ENCODE results near the gene SGCE. TPM values are rescaled to one million over a fixed set of nuclear protein-coding genes. Genes with fewer than 3 reads are reported as not detected.
"Not testable (repeated sequence)": the region's sequence is repeated elsewhere in the genome, so short reads cannot be mapped to it uniquely, and the experiment has no call there.

Gene SGCE
- 100 to 1,000 TPM in 3 of 4 donors, 10 to 100 TPM in 1; 51.4 to 130 (median 115) TPM for total RNA-seq

GRCh38 chr7:94655848-94656657 lies at the start of gene SGCE:
Gene SGCE (minus strand): TSS chr7:94656133. CDS start chr7:94656098, 35 bp downstream.
- peak; percentile 48 for ATAC-seq (ENCODE audit: low FRiP score)

GRCh38 chr7:94705155-94706021 lies 49.5 kb upstream of the SGCE start:
- ATAC-seq (ENCODE audit: low FRiP score): not testable (repeated sequence)

More at GRCh38 chr7:94655848-94656657, at the start of gene SGCE:
- peak; percentile 33 for DNase-seq (ENCODE audit: low spot score)
- TF ChIP-seq CTCF (IDR thresholded peaks at IDR 0.05): no peak

GRCh38 chr7:94701555-94701973 lies 45.6 kb upstream of the SGCE start:
- DNase-seq (ENCODE audit: low spot score) (no peak), ATAC-seq (ENCODE audit: low FRiP score) (no peak)
- TF ChIP-seq CTCF (IDR thresholded peaks at IDR 0.05): no peak

More at GRCh38 chr7:94705155-94706021, 49.5 kb upstream of the SGCE start:
- DNase-seq (ENCODE audit: low spot score): not testable (repeated sequence)

GRCh38 chr7:94700926-94701554 lies 45.1 kb upstream of the SGCE start:
- TF ChIP-seq CTCF (IDR thresholded peaks at IDR 0.05): no peak
- no peak for DNase-seq (ENCODE audit: low spot score)
- ATAC-seq (ENCODE audit: low FRiP score): no peak

- no peak for TF ChIP-seq CTCF (IDR thresholded peaks at IDR 0.05)
- no peak for DNase-seq (ENCODE audit: low spot score)
- ATAC-seq (ENCODE audit: low FRiP score): peak; percentile 58
These were observed 42.3 kb upstream of the SGCE start for GRCh38 chr7:94698275-94698674.

GRCh38 chr7:94697035-94697974 lies 41.4 kb upstream of the SGCE start:
- peak; percentile 97 for ATAC-seq (ENCODE audit: low FRiP score)
- no peak for TF ChIP-seq CTCF (IDR thresholded peaks at IDR 0.05)
- DNase-seq (ENCODE audit: low spot score): peak; percentile 67
